HG02981 (cell line): Measurements from ENCODE around the gene LMF1.
A peak's percentile ranks its signal among the peaks of the same experiment; 100 is the strongest.

Experiments
- ATAC-seq: cut with Tn5 transposase; IDR thresholded peaks from one replicate; pipeline ENCODE4 v1.9.1; 2021; ENCODE audit warnings: mild to moderate bottlenecking, moderate library complexity; ENCODE audit not compliant: unreplicated experiment

The LMF1 gene

DNA sequence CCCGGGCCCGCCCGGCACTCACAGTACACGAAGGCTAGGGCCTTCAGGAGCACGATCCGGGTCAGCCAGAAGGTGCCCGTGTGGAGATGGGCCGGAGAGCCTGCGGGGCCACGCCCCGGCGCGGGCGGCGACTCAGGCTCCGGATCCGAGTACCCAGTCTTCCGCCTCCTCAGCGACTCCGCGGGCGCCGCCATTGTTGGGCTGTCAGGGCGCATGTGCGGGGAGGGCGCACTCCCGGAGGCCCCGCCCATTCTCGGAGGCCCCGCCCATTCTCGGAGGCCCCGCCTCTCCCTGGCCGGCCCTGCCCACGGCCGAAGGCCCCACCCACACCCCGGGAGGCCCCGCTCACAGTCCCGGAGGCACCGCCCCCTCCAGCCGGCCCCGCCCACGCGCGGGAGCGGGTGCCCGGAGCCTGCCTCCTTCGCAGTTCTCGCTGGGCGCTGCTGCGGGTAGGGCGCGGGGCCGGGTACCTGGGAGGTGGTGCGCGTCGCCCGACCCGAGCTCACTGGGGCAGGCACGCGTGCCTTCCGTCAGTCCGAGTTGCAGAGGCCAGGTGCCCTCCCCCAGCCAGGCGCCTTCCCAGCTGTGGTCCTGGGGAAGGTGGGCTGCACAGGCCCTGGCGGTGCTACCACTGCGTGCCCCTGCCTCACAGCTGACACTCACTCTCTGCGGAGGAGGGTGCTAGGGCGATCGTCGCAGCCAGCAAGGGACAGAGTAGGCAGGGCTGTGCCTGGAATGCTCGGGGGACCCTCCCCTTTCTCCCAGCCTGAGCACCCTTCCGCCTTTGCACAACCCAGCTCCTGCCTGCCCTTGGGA is at the start of gene LMF1:
Gene LMF1 (minus strand): TSS at position 219 of the 816 bp plus-strand sequence. CDS start 4 bp downstream, at position 215.
- peak; percentile 77 for ATAC-seq

DNA sequence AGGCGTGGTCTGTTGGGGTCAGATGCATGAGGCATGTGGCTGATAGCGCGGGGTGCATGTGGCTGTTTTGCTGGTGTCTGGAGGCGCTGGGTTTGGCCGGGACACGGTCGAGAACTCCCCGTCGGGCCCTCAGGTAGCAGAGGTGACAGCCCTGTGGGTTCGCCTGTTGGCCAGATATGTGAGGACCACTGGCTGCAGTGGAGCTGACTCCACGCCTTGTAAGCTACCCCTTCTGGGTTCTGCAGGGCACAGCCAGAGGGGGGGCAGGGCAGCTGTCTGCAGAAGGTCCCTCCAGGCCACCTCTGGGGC is 49.3 kb upstream of the LMF1 start:
- no peak for ATAC-seq

DNA sequence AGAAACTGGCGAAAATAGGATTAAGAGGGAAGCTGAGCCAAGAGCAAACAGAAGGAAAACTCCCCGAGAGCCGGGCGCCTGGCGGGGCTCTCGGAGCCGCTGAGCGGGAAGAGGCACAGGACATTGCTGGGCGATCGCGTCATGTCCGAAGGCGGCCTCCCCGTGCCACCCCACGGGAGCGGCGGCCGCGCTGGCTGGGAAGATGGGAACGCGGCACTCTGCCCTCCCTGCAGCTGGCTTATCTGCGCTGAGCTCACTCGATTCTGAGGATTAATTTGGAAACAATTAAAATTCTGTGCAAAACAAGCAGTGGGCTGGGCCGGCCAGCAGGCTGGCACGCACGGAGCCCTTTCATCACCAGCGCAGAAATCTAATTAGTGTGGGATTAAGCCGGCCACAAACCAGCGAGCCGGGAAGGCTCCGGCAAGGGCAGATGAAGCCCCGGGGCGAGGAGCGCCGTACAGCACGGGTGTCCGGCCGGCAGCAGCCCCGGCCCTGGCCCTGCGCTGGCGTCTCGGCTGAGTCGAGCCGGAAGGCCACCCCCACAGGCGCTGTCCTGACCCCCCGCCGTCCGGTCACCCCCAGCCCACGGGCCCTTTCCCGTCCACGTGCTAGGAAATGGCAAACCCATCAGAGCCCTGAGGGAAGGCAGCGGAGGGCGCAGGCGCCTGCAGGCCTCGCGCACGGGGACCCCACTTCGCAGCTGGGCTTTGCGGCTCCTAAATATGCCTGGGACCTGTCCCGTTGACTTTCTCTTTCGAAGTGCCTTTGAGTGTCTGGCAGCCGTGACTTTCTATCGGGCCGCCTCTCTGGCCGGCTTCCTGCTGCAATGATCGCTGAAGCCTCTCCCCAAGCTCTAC is 48.7 kb upstream of the LMF1 start:
- ATAC-seq = no peak

DNA sequence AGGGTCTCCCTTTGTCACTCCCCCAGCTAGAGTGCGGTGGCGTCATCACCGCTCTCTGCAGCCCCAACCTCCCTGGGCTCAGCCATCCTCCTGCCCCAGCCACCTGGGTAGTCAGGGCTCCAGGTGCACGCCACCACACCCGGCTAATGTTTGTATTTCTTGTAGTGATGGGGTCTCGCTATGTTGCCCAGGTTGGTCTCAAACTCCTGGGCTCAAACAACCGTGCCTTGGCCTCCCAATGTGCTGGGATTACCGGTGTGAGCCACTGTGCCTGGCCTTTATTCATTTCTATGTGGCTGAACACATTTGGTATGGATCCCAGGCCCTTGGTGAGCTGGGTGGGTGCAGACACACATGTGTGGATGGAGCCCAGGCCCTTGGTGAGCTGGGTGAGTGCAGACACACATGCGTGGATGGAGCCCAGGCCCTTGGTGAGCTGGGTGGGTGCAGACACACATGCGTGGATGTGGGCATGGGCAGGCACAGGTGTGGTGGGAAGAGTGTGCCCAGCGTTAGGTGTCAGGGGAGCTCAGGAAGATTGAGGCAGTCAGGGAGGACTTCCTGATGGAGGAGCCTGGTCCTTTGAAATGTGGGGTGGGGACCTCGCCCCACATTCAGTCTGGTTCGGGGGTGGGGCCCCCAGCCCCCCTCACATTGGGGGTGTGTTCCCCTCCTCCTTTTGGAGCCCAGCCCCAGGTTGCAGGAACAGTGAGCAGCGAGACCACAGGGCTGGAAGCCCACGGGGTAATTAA is 47.8 kb upstream of the LMF1 start:
- no peak for ATAC-seq

DNA sequence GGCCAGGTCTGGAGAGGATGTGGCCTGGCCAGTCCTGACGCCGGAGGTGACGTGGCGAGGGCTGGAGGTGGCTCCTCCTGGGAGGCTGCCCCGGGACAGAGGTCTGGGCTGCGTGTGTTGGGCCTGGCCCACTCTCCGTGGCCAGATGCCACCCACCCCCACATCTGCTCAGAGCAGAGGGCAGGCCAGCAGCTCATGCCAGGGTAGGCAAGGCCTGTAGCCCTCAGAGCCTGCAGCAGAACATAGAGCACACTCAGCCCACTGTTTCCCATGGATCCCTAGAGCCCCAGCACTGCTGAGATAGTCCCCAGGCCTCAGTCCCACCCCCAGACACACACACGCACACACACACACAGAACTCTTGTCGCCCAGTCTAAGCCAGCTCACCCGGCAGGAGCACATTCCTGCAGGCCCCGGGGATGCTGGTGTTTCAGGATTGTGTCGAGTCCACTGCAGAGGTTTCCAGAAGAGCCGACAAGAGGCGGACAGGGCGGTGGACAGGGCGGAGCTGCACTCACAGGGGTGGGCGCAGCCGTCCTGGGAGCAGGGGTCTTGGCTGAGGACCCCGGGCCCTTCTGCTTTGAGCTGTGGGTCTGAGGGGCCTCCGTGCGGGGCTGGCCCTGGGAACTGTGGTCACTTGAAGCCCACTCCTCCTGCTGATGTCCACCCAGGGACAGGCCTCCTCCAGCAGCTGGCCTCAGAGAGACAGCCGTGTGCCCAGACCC is 44.1 kb upstream of the LMF1 start:
- ATAC-seq = no peak

DNA sequence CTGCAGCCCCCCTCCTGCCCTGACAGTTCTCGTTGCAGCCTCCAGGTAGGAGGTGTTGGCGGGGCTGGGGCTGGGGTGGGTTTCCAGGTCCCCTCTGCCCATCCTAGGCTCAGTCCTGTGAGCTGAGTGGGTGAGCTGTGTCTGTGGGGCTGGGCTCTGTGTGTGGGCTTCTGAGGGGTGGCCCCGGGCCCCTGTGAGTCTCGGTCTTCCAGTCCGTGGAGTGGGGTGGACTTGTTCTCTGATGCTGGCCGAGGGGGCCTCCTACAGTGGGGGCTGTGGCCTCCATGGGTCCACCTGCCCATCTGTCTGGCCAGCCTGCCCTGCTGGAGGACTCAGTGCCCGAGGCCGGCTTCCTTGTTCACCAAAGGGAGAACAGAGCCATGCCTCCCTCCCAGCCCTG is 43.4 kb upstream of the LMF1 start:
- ATAC-seq = no peak

DNA sequence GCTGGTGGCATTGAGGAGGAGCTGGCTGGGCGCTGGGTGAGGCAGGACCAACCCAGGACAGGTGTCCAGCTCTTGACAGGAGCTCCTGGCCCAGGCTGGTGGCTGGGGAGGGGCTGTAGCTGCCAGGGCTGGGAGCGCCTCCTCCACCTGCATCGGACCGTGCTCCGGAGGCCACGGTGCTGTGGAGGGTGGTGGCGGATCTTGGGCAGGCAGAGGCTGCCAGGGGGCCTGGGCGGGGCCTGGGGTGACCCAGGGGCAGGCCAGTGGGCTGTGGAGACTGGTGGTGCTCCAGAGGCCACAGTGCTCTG is 42.8 kb upstream of the LMF1 start:
- no peak for ATAC-seq

DNA sequence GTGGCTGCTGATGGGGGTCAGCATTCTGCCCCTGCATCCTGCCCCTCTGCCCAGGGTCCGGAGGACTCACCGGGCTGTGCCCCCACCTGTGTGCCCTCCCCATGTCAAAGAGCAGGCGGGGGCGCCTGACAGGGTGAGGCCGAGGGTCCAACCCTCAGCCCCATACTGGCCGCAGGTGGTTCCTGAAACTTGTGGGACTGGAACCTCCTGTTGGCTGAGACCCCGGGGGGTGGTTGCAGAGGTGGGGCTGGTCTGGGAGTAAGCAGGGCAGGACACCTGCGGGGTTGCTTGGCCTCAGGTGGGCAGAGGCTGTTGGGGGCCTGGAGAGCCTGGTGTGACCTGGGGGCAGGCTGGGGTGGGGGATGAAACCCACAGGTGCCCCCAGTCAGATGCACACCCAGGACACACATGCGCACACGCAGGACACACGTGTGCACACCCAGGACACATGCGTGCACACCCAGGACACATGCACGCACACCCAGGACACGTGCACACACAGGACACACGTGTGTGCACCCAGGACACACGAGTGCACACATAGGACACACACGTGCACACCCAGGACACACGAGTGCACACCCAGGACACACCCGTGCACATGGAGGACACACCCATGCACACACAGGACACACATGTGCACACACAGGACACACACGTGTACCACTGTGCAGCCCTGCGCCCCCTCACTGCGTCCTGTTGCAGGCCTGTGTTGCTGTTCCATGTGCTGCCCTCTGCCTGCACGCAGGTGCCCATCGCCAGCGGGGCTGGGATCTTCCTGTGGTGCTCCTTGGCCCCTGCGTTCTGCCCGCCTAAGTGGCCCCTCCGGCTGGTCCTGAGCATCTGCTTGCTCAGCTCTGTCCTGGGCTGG is 42.2 kb upstream of the LMF1 start:
- no peak for ATAC-seq

DNA sequence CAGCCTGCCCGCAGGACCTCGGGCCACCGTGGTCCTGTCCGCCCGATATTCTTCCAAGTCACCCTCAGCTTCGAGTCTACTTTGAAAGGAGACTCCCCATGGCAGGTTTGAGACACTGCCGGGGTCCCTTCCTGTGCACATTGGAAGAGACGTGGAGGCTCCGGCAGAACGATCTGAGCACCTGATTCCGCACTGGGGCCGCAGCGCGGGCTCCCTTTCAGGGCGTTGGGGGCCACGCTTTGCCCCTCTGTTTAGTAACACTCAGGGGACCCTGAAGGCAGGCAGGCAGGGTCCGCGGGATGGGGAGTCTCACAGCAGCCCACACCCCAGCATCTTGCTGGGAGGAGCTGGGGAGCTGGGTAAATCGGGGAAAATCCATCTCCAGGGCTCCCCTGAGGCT is 41.4 kb upstream of the LMF1 start:
- ATAC-seq = no peak

DNA sequence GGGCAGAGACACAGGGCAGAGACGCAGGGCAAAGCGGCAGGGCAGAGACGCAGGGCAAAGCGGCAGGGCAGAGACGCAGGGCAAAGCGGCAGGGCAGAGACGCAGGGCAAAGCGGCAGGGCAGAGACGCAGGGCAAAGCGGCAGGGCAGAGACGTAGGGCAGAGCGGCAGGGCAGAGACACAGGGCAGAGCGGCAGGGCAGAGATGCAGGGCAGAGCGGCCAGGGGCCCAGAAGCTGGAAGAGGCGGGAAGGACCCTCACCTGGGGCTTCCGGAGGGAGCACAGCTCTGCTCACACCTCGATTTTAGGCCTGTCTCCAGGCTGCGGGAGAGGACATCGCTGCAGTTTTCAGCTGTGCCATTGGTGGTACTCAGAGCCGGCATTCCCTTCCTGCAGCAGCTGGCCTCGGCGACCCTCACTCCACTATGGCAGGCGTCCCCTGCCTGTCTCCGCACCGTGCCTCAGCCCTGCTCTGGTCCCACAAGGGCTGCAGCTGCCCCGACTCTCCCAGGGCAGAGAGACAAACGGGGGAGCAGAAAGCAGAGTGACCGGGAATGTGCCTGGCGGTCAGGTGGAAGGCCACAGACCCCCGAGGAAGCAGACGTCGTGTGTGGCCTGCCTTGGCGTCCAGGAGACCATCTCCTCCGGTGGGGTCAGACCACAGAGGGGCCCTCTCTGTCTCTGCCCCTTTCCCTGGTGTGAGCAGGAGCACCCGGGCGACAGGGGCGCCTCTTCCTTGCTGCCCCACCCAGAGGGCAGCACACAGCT is 40.7 kb upstream of the LMF1 start:
- ATAC-seq = no peak

DNA sequence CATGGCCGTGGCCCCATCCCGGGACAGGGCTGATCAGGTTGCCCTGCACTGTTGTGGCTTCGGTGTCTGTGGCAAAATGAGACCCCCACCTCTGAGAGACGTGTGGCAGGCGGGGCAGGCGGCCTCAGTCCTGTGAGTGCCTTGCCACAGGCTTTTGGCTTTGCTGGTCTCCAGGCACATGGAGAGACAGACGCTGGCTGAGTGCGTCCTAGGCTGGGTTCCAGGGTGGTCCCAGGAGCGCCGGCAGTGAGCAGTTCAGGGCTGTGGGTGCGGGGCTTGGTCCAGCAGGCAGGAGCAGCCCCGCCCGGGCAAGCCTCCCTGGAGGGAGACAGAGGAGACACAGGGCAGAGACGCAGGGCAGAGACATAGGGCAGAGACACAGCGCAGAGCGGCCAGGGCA is 40.0 kb upstream of the LMF1 start:
- ATAC-seq = no peak

DNA sequence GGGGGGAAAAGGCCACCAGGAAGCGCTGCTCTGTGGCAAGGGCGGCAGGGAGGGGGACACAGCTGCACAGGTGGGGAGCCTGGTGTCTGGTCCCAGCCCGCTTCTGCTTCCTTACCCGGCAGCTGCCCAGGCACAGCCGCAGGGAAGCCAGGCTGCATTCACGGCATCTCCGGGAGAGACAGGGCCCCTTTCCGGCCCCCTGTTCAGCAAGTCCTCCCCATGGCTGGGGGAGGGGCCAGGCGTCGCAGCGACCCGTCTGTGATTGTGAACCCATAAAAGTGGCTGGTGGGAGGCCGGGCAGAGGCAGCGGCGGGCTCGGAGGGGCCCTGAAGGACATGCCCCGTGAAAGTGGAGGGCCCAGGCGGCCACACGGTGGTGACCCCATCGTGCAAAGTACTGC is 39.5 kb upstream of the LMF1 start:
- ATAC-seq = no peak

DNA sequence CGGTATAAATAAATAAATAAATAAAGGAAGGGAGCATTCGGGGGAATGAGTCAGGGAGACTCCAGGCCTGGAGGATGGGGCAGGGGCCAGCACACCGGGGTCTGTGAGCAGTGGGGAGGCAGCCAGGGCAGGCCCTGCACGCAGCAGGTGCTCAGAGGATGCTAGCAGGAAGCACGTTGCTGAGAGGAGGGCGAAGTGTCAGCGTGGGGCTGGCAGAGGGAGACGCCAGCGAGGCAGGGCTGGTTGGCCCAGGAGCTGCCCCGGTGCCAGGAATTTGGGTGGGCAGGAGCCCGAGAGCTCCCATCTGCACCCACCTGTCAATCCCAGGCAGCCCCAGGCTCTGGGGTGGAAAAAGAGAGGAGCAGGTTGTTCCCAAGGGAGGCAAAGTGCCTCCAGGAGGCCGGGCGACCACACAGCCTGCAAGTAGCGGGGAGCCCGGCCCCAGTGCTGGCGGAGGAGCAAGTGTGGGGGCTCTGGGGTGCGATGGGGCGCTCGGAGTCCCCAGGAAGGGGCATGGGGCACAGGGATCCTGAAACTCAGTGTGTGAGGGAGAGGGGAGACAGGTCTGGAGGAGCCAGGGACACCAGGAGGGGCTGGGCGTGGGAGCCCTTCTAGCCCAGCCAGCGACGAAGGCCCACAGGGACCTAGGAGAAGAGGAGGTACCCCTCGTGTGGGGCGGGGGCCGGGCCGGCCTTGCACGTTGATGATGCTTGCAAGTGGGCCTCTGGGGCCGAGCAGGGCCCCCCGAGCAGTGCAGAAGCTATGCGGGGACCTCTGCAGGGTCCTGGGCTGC is 38.8 kb upstream of the LMF1 start:
- no peak for ATAC-seq

DNA sequence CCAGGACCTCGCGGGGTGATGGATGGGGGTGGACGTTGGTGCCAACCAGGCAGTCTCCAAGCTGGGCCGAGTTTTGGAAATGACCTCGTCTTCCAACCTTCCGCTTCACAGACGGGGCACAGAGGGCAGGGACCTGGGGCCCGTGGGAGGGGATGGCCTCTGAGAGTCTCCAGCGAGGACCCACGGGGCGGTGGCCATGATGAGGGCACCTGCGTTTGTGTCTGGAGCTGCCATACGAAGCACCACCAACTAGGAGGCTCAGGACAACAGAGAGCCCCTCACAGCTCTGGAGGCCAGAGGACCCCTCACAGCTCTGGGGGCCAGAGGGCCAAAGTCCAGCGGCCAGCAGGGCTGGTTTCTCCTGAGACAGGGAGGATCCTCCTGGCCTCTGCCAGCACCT is 37.3 kb upstream of the LMF1 start:
- ATAC-seq = no peak

DNA sequence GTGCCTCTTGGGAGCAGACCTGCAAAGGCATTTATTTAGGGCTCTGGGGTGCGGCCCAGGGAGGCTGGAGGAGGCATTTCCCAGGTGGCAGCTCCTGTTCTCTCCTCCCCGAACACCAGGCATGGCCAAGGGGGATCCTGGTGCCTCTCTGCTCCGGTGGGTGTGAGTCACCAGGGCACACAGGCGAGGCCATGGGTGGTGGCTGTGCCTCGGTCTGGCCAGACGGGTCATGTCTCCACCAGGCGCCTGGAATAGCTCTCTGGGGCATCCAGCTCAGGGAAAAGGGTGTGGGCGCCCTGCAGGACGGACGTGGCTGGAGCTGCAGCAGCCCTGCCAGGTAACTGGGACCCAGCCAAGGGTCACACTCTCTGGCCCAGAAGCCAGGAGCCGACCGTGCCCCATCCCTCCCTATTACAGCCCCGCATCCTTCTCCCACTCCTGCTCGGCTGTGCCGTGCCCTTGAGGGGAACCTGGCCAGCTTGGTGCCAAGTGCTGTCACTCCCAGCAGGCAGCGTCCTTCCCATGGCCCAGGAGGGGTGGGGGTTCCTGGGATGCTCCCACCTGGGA is 36.6 kb upstream of the LMF1 start:
- no peak for ATAC-seq

DNA sequence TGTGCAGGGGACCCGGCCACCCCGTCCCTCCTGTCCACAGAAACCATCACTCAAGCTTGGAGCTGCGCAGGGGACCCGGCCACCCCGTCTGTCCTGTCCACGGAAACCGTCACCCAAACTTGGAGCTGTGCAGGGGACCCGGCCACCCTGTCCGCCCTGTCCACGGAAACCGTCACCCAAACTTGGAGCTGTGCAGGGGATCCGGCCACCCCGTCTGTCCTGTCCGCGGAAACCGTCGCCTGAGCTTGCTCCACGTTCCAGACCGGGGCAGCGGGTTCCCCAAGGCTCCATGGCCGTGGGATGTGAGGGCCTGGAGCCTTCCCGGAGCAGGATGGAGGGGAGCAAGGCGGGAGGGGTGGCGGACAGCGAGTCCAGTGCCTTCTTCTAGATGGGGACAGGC is 36.0 kb upstream of the LMF1 start:
- ATAC-seq = no peak

DNA sequence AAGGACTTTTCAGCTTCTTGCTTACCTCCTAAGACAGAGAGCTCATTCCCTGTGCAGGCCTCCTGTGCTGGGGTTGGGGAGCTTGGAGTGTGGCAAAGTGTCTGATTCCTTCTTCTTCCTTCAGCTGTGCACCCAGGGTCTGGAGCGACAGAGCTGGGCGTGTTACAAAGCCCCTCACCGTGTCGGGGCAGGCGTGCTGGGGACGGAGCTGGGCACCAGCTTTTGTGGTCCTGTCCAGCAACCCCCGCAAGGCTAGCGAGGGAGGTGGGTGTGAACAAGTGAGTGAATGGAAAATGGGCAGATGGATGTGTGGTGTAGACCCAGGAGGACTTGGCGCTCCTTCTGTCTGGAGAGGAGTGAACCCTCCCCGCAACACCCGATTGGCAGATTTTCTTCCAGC is 34.5 kb upstream of the LMF1 start:
- ATAC-seq = no peak
